ENCODE measurements around the gene SLC36A1.
"Not testable (repeated sequence)": the region's sequence is repeated elsewhere in the genome, so short reads cannot be mapped to it uniquely, and the experiment has no call there.

SLC36A1 gene

GRCh38 chr5:151447174-151448037 is at the start of gene SLC36A1:
SLC36A1 (plus strand) TSS chr5:151447603; CDS start chr5:151458793, 11,190 bp downstream.
- DNase-seq = peak; percentile 97

- no peak for DNase-seq
Measured at GRCh38 chr5:151405334-151406160, 41.9 kb upstream of the SLC36A1 start.

GRCh38 chr5:151406322-151406947 is 41.0 kb upstream of the SLC36A1 start:
- DNase-seq = no peak

GRCh38 chr5:151408591-151409230 is 38.7 kb upstream of the SLC36A1 start:
- DNase-seq = no peak

- no peak for DNase-seq
Measured at GRCh38 chr5:151413800-151414199, 33.6 kb upstream of the SLC36A1 start.

- no peak for DNase-seq
Measured at GRCh38 chr5:151414536-151414935, 32.9 kb upstream of the SLC36A1 start.

GRCh38 chr5:151417712-151418111 is 29.7 kb upstream of the SLC36A1 start:
- DNase-seq = no peak

GRCh38 chr5:151420127-151420526 is 27.3 kb upstream of the SLC36A1 start:
- no peak for DNase-seq

GRCh38 chr5:151424892-151425523 is 22.4 kb upstream of the SLC36A1 start:
- no peak for DNase-seq

- DNase-seq = not testable (repeated sequence)
Measured at GRCh38 chr5:151426347-151426746, 21.1 kb upstream of the SLC36A1 start.

GRCh38 chr5:151427258-151427657 is 20.1 kb upstream of the SLC36A1 start:
- no peak for DNase-seq

GRCh38 chr5:151430731-151431130 is 16.7 kb upstream of the SLC36A1 start:
- no peak for DNase-seq

- no peak for DNase-seq
Measured at GRCh38 chr5:151431666-151432065, 15.7 kb upstream of the SLC36A1 start.

- DNase-seq = no peak
Measured at GRCh38 chr5:151432210-151432609, 15.2 kb upstream of the SLC36A1 start.

- no peak for DNase-seq
Measured at GRCh38 chr5:151434570-151435237, 12.7 kb upstream of the SLC36A1 start.

- no peak for DNase-seq
Measured at GRCh38 chr5:151448038-151448985, 909 bp downstream of the SLC36A1 start.

GRCh38 chr5:151449297-151449696 is 1.9 kb downstream of the SLC36A1 start:
- DNase-seq = no peak

- DNase-seq = no peak
Measured at GRCh38 chr5:151449839-151450238, 2.4 kb downstream of the SLC36A1 start.

- no peak for DNase-seq
Measured at GRCh38 chr5:151450605-151451004, 3.2 kb downstream of the SLC36A1 start.

All from activated T-cell treated with anti-CD3 and anti-CD28 coated beads for 4 hours (primary cell).